Measurements from ENCODE around the gene CHRNA3. TPM values are rescaled to one million over a fixed set of nuclear protein-coding genes. Genes with fewer than 3 reads are reported as not detected.
"Not testable (repeated sequence)": the region's sequence is repeated elsewhere in the genome, so short reads cannot be mapped to it uniquely, and the experiment has no call there.

CHRNA3 gene
- total RNA-seq, 1 donor from 2014 or later, result not detected

DNA sequence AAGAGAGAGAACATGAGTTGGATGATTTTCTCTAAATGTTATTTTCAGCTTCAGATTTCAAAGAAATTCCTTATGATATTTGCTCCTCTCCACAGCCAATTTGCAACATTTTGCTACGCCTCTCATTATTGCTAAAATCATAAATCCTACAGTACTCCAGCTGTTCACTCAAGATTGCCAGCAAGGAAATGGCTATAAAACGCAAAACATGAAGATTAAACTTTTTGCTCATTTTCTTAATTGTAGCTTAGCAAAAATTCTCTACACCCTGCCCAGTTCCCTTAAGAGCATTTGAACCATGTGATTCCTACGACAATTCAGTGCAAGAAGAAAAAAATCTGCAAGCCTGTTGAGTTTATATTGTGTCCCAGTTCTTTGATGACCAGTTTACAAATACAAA lies 6.8 kb downstream of the CHRNA3 start:
- TF ChIP-seq, protein P1, sequence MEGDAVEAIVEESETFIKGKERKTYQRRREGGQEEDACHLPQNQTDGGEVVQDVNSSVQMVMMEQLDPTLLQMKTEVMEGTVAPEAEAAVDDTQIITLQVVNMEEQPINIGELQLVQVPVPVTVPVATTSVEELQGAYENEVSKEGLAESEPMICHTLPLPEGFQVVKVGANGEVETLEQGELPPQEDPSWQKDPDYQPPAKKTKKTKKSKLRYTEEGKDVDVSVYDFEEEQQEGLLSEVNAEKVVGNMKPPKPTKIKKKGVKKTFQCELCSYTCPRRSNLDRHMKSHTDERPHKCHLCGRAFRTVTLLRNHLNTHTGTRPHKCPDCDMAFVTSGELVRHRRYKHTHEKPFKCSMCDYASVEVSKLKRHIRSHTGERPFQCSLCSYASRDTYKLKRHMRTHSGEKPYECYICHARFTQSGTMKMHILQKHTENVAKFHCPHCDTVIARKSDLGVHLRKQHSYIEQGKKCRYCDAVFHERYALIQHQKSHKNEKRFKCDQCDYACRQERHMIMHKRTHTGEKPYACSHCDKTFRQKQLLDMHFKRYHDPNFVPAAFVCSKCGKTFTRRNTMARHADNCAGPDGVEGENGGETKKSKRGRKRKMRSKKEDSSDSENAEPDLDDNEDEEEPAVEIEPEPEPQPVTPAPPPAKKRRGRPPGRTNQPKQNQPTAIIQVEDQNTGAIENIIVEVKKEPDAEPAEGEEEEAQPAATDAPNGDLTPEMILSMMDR (IDR thresholded peaks at IDR 0.05), result no peak
- no peaks in the 10 kb centered on the region for H3K4me1 ChIP-seq
- no peak overlapping the region for H3K27ac ChIP-seq
- H3K4me3 ChIP-seq, result no peak overlapping the region
- DNase-seq (no peak), ATAC-seq (no peak)
- H3K9me3 ChIP-seq, result no peaks in the 10 kb centered on the region
- H3K27me3 ChIP-seq, result peaks cover 6% of the 10 kb centered on the region
- intact Hi-C loops (cut with DNase I), result no loop called here
- no peaks in the 10 kb centered on the region for H3K36me3 ChIP-seq

DNA sequence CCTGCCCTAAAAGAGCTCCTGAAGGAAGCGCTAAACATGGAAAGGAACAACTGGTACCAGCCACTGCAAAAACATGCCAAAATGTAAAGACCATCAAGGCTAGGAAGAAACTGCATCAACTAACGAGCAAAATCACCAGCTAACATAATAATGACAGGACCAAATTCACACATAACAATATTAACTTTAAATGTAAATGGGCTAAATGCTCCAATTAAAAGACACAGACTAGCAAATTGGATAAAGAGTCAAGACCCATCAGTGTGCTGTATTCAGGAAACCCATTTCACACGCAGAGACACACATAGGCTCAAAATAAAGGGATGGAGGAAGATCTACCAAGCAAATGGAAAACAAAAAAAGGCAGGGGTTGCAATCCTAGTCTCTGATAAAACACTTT lies 11.2 kb downstream of the CHRNA3 start:
- ATAC-seq; intact Hi-C loops (cut with DNase I); H3K27ac ChIP-seq: not testable (repeated sequence)

DNA sequence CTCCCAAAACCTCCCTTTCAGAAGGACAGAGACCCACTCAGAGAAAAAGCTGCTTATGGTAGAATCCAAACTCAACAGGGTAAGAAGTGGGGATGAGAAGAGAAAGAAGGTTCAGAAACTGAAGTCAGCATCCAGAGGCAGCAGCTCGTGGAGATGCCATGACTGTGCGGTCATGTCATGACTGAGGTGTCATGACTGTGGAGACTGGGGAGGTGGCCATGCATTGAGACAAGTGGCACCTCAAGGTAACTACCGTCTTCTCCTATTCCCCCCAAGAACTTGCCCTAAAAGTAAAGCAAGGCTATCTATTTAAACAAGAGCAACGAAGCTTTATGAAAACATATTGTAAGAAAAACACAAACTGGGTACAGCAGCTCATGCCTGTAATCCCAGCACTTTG lies 15.1 kb downstream of the CHRNA3 start:
- Histone ChIP-seq H3K4me3 (no peak overlapping the region), H3K27me3 (peaks cover 7% of the 10 kb centered on the region), H3K4me1 (no peaks in the 10 kb centered on the region), H3K36me3 (no peaks in the 10 kb centered on the region), H3K9me3 (no peaks in the 10 kb centered on the region), H3K27ac (no peak overlapping the region)
- intact Hi-C loops (cut with DNase I), result no loop called here
- ATAC-seq, result no peak
- no peak for DNase-seq
- TF ChIP-seq, protein P1 (IDR thresholded peaks at IDR 0.05), result no peak

More for the DNA sequence above, 11.2 kb downstream of the CHRNA3 start:
- not testable (repeated sequence) for H3K4me3 ChIP-seq, H3K9me3 ChIP-seq, H3K36me3 ChIP-seq, DNase-seq, H3K4me1 ChIP-seq, H3K27me3 ChIP-seq

DNA sequence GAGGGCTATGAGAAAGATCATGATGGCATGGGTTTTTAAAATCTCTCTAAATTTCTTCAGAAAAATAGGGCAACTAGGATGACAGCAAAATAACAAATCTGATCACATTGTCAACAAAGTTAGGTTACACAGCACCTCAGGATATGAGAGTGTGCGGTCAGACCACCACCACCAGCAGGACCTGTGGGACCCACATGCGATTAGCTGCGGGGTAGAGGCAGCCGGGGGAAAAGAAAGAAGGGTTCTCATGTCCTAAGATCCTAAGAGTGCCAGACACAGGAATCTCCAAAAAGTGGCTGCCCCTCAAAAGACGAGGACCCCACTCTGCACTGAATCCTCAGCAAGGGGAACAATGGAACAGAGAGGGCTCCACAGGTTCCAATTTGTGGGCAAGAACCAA lies 15.6 kb downstream of the CHRNA3 start:
- no peak overlapping the region for H3K27ac ChIP-seq

DNA sequence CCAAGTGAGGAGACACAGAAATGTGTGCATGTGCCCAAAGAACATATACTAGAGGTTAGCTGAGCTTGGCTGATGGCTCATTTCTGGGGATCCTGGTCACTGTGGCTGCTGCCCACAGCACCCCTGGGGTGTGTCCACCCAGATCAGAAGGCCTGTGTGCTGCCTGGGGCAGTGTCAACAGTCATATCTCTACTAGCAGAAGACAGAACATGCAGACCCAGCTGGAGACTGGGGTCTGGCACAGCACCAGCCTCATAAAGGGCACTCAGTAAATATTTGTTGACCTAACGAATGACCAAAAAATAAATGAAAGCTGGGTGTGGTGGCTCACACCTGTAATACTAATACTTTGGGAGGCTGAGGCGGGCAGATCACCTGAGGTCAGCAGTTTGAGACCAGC lies 16.4 kb downstream of the CHRNA3 start:
- no peak for DNase-seq
- H3K36me3 ChIP-seq, result no peaks in the 10 kb centered on the region
- H3K4me1 ChIP-seq, result no peaks in the 10 kb centered on the region
- peaks cover 7% of the 10 kb centered on the region for H3K27me3 ChIP-seq
- intact Hi-C loops (cut with DNase I), result no loop called here
- no peak overlapping the region for H3K27ac ChIP-seq
- no peaks in the 10 kb centered on the region for H3K9me3 ChIP-seq
- ATAC-seq, result no peak
- H3K4me3 ChIP-seq, result no peak overlapping the region
- TF ChIP-seq, protein P1 (IDR thresholded peaks at IDR 0.05), result no peak

More for the DNA sequence above, 15.6 kb downstream of the CHRNA3 start:
- H3K27me3 ChIP-seq, result peaks cover 7% of the 10 kb centered on the region
- no peaks in the 10 kb centered on the region for H3K36me3 ChIP-seq
- H3K4me1 ChIP-seq, result no peaks in the 10 kb centered on the region
- no peaks in the 10 kb centered on the region for H3K9me3 ChIP-seq
- no peak overlapping the region for H3K4me3 ChIP-seq
- no peak for DNase-seq
- TF ChIP-seq, protein P1 (IDR thresholded peaks at IDR 0.05), result no peak
- no peak for ATAC-seq
- intact Hi-C loops (cut with DNase I), result no loop called here

DNA sequence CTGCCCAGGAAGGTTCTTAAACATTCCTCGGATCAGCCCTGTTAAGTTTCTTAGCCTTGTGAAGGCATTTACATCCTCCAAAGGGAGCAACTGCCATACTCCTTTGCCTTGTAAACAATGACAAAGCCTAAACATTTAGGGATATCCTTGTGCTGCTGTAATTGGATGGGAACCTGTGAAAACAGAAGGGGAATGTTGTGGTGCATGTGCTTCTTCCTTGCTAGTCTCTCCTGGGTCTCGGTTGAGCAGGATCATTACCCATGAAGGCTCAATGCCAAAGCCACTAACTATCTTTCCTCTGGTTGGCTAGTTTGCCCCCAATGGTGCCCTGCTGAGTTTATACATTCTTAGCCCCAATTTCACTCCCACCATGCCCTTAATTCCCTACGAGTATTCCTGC lies 17.3 kb downstream of the CHRNA3 start:
- intact Hi-C loops (cut with DNase I), result no loop called here
- Histone ChIP-seq H3K36me3 (no peaks in the 10 kb centered on the region), H3K4me3 (no peak overlapping the region)

More for the DNA sequence above, 17.3 kb downstream of the CHRNA3 start:
- TF ChIP-seq, protein P1 (IDR thresholded peaks at IDR 0.05), result no peak
- Histone ChIP-seq H3K4me1 (no peaks in the 10 kb centered on the region), H3K27ac (no peak overlapping the region), H3K9me3 (no peaks in the 10 kb centered on the region), H3K27me3 (peaks cover 7% of the 10 kb centered on the region)
- no peak for ATAC-seq
- no peak for DNase-seq
